SK-MEL-5 (cell line): ENCODE measurements around the gene SSR2. TPM values are rescaled to one million over a fixed set of nuclear protein-coding genes. Genes with fewer than 3 reads are reported as not detected.

Experiments
- DNase-seq: peaks from one replicate; pipeline ENCODE4 v3.0.0-alpha.2; 2016; ENCODE audit warnings: low read depth, low spot score
- in situ Hi-C: cut with HindIII; loops from 2 replicates; pipeline ENCODE4 v1.10.0; 2016; ENCODE audit warnings: low sequenced_read_pairs, high pct_unique_total_duplicates, low pct_unique_long_range_greater_than_20kb
- total RNA-seq: library from RNA; depleted of rRNA; stranded (reverse); fragments of >200 nt; shearing (Covaris generic); gene quantifications from 2 replicates; pipeline ENCODE4 v1.2.3, GENCODE V29; 2014; rRNA removed

Gene SSR2
- total RNA-seq, 1 experiment from 2014 or later = 350 TPM

DNA sequence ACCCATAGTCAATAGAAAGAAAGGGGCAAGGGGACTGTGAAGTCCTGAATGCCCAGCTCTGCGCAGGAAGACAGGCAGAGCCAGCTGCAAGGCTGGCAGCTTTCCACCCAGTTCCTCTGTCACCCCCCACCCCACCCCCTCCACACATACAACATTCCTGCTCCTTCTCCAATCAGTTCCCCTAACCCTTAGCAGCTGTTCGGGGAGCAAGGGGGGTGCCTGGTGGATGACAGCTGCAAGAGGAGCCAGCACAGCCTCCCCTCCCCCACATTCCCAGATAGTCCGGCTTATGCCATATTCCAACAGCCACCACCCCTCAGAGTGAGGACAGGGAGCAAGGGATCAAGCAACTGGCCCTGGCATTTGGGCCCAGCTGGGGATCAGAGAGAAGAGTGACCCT, 52.1 kb downstream of the SSR2 start:
- no peak for DNase-seq
- in situ Hi-C loops = no loop called here

DNA sequence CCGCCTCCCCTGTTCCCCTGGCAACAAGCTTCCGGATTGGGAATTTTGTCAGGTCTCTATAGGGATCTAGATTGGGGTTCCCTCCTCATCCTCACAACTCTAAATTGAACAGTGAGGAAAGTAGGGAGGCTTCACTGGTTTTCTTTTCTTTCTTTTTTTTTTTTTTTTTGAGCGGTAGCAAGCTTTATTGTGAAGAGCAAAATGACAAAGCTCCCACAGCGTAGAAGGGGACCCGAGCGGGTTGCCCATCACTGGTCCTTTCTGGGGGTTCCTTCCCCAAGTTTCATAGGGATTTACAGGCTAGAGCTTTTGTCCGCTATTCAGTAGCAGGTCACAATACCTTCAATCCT, 52.7 kb downstream of the SSR2 start:
- in situ Hi-C loops = no loop called here
- DNase-seq = no peak

DNA sequence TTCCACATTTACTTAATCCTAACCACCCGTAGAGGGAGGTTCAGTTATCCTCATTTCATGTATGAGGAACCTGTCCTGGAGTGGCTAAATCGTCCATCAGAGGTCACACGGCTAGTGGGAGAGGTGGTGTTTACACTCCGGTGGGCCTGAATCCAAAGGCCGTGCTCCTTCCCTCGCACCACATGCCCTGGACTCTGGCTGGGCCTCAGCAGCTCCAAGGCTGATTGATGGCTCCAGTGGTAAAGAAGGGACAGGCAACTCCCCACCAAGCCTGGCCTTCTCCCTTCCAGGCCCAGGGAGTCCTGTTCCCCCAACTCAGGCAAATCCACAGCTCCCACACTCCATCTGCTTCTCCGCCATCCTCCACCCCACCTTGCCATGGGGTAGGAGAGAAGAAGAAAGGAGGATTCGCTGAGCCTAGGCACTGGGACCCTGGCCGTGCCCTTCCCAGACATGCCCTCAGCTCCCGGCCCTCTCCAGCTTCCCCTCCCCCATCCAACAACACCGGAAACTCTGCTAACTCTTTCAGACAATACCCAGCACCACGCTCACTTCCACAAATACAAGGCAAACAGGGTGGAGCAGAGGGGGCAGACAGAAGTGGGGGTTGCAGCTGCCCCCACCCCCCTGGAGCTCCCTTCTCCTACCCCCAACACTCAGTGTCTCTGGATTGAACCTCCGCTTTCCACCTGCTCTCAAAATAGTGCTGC, 53.3 kb downstream of the SSR2 start:
- DNase-seq = no peak
- in situ Hi-C loops = no loop called here

DNA sequence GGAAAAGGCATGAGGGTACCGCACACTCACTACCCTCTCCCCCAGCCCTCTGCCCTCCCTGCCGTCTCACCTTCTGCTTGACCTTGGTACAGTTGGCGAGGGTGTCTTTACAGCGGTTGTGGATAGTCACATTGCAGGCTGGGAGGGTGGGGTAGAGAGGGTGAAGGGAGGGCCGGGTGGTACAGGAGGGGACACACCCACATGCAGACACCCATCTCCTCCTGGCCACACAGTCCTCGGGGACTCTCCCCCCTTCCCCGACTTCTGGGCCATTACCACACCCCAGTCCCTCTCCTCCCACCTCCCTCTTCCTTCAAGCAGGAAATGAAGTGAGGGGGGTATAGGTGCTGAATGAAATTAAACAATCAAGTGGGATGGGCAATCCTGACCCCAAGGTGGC, 54.0 kb downstream of the SSR2 start:
- no peak for DNase-seq
- in situ Hi-C loops = no loop called here

DNA sequence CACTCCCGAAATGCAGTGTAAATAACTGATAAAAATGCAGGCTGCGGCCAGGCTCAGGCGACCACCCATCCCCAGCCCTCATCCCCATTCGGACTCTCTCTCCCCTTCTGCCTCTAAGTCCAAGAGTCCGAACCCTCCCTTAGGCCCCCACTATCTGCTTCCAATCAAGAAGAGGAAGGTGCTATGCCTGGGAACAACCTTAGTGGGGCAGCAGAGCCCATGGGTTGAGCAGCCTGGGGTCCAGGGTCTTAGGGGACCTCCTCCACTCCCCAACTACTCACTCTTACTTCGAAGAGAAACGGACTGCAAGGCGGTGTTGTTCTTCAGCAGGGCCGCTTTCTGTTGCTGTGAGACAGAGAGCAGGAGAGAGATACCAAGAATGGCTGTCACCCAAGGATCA, 54.6 kb downstream of the SSR2 start:
- in situ Hi-C loops = no loop called here
- no peak for DNase-seq

DNA sequence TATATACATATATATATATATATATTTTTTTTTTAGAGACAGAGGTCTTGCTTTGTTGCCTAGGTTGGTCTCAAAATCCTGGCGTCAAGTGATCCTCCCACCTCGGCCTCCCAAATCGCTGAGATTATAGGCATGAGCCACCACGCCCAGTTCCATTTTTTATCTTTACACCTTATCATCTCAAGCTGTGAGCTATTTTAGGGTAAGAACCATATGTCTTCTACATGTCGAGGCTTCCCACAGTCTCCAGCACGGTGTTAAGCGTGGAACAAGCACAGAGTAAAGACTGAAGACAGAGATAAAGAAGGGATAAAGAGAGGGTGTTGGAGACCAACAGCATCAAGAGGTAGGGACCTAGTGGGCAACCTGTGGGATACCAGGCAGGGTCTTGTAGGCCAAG, 56.6 kb downstream of the SSR2 start:
- DNase-seq = no peak
- in situ Hi-C loops = no loop called here

DNA sequence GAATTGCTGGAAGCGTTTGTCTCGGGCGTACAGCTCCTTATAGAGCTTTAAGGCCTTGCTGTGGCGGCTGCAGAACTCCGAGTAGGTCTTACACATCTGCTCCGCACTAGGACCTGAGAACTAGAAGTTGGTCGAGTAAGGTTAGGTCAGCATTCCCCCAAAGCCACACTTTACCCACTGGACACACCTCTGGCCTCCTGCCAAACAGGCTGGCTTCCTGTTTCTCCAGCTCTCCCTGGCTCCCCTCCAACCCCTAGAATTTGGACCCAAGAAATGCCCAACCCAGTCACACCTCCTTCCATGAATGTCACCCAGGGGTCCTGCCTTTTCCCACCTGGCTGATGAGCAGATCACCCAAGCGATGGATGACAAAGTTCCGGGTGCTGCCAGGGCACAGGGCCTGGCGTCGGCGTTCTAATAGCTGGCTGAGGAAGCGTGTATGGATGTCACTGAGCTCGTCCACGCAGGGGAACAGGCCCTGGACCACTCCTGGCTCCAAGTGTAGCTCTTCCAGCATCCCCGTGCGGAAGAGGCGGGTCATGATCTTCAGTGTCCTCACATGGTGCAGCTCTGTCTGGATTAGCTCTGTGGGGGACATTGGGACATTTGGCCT, 58.0 kb downstream of the SSR2 start:
- in situ Hi-C loops = no loop called here
- no peak for DNase-seq

DNA sequence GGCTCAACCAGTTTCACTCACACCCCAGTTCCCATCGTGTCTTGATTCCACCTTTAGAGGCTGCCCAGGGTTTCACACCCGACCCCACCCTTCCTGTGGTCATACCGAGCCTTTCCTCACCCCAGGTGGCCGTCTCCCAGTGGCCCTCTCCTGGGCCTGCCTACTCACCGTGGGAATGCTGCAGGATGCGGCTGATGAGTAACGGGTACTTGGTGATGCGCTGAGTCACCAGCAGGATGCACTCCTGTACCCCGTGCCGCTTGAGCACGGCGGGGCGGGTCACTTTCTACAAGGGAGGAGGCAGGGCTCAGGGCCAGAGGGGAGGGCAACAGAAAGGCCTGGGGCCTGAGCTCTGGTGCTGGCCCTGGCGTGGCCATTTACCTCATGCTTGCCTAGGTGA, 58.8 kb downstream of the SSR2 start:
- DNase-seq = peak; percentile 50
- in situ Hi-C loops = no loop called here

DNA sequence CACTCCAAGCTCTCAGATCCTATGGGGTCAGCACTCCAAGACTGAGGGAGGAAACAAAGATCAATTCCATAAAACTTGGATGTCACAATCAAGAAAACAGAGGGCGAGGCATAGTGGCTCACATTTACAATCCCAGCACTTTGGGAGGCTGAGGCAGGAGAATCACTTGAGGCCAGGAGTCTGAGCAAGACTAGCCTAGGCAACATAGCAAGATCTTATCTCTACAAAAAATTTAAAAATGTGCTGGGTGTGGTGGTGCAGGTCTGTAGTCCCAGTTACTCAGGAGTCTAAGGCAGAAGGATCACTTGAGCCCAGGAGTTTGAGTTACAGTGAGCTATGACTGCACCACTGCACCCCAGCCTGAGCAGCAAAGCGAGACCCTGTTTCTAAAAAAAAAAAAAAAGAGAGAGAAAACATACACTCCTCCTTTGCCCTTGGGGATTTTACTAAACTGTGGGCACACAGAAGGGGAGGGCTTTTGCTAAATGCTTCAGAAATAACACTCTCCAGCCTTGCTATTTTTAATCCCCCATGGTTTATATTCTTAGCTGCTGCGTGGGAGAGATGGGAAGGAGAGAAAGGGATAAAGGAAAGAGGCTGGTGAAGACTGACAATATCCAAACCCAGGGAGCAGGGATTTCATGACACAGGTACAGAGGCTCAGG, 60.5 kb downstream of the SSR2 start:
- in situ Hi-C loops = no loop called here
- DNase-seq = no peak

Other genes with a start within 250 kb of the SSR2 start
- gene GON4L, start 163.7 kb downstream of the SSR2 start, total RNA-seq = 15.9 and 16.7 TPM in 2 replicates
- gene SYT11, start 161.4 kb downstream of the SSR2 start, total RNA-seq = 1.9 and 2.2 TPM in 2 replicates
- gene RIT1, start 109.6 kb downstream of the SSR2 start, total RNA-seq = 18.2 and 21.6 TPM in 2 replicates
- gene KHDC4, start 86.5 kb downstream of the SSR2 start, total RNA-seq = 28.1 and 32.1 TPM in 2 replicates
- not detected in 2 replicates for gene RXFP4, start 79.3 kb downstream of the SSR2 start, total RNA-seq
- gene ARHGEF2, start 42.4 kb downstream of the SSR2 start, total RNA-seq = 96.1 and 101 TPM in 2 replicates
- 22.7 and 23.3 TPM in 2 replicates for gene UBQLN4, start 32.8 kb upstream of the SSR2 start, total RNA-seq
- gene LAMTOR2, start 33.8 kb upstream of the SSR2 start, total RNA-seq = 56.1 and 61.7 TPM in 2 replicates
- gene RAB25, start 40.2 kb upstream of the SSR2 start, total RNA-seq = not detected in 2 replicates
- gene MEX3A, start 61.5 kb upstream of the SSR2 start, total RNA-seq = 3.0 and 3.4 TPM in 2 replicates
- gene LMNA, start 93.8 kb upstream of the SSR2 start, total RNA-seq = 515 and 576 TPM in 2 replicates
- 0.11 and 1.3 TPM in 2 replicates for gene SEMA4A, start 132.6 kb upstream of the SSR2 start, total RNA-seq
- gene SLC25A44, start 173.2 kb upstream of the SSR2 start, total RNA-seq = 26.0 and 26.6 TPM in 2 replicates
- gene PMF1, start 192.1 kb upstream of the SSR2 start, total RNA-seq = 60.3 and 64.4 TPM in 2 replicates
- gene BGLAP, start 221.2 kb upstream of the SSR2 start, total RNA-seq = 0.48 TPM in 1 of 2 replicates, not detected in the other
- gene PAQR6, start 227.1 kb upstream of the SSR2 start, total RNA-seq = 0.13 and 0.32 TPM in 2 replicates